Neutrophil (primary cell): ENCODE data around the gene ARMC9.

Experiments
- H3K27ac ChIP-seq: fragments of 200-600 bp; sonication (generic); 2 replicates; pipeline ENCODE4 v1.5.1; 2016; ENCODE audit warnings: mild to moderate bottlenecking, moderate library complexity
- H3K27me3 ChIP-seq: fragments of 200-600 bp; sonication (generic); 2 replicates; pipeline ENCODE4 v1.6.0; 2016; ENCODE audit warnings: mild to moderate bottlenecking
- H3K36me3 ChIP-seq: fragments of 200-600 bp; sonication (generic); 2 replicates; pipeline ENCODE4 v1.5.1; 2017
- H3K4me1 ChIP-seq, 2 experiments: fragments of 200-600 bp in 1 of 2; sonication (generic) in 1 of 2; 1 replicate in 1 of 2; 2 replicates in 1 of 2; pipeline versions ENCODE4 v1.5.1 to v1.6.1; 2013 to 2016; ENCODE audit warnings: low read depth in 1 of 2, low read length in 1 of 2, mild to moderate bottlenecking in 1 of 2, moderate library complexity in 1 of 2; ENCODE audit not compliant: control insufficient read depth in 1 of 2, insufficient read depth in 1 of 2
- H3K4me3 ChIP-seq, 2 experiments: fragments of 200-600 bp in 1 of 2; sonication (generic) in 1 of 2; 1 replicate in 1 of 2; 2 replicates in 1 of 2; pipeline ENCODE4 v1.5.1; 2013 to 2016; ENCODE audit warnings: low read depth in 1 of 2, low read length in 1 of 2, mild to moderate bottlenecking in 1 of 2, moderate library complexity in 1 of 2
- H3K9me3 ChIP-seq: fragments of 200-600 bp; sonication (generic); 2 replicates; pipeline ENCODE4 v1.5.1; 2016
- CTCF ChIP-seq: fragments of 200-600 bp; sonication (generic); IDR thresholded peaks from 2 replicates; pipeline ENCODE4 v1.5.1; 2016; ENCODE audit warnings: antibody characterized with exemption

ARMC9 gene

GRCh38 chr2:231228223-231228622 lies 29.8 kb downstream of the ARMC9 start:
- H3K4me3 ChIP-seq: no peak overlapping the region
- no peak for TF ChIP-seq CTCF
- H3K36me3 ChIP-seq: no peaks in the 10 kb centered on the region
- H3K27me3 ChIP-seq: no peaks in the 10 kb centered on the region
- H3K27ac ChIP-seq: no peak overlapping the region
- H3K4me1 ChIP-seq: no peaks in the 10 kb centered on the region
- H3K9me3 ChIP-seq: no peaks in the 10 kb centered on the region

GRCh38 chr2:231228974-231229529 lies 30.6 kb downstream of the ARMC9 start:
- Histone ChIP-seq H3K27me3 (no peaks in the 10 kb centered on the region), H3K9me3 (no peaks in the 10 kb centered on the region), H3K4me3 (no peak overlapping the region), H3K36me3 (no peaks in the 10 kb centered on the region), H3K27ac (no peak overlapping the region), H3K4me1 (no peaks in the 10 kb centered on the region)
- TF ChIP-seq CTCF: no peak

- Histone ChIP-seq H3K27me3 (no peaks in the 10 kb centered on the region), H3K4me1 (no peaks in the 10 kb centered on the region), H3K27ac (no peak overlapping the region), H3K9me3 (no peaks in the 10 kb centered on the region), H3K4me3 (no peak overlapping the region), H3K36me3 (no peaks in the 10 kb centered on the region)
- TF ChIP-seq CTCF: no peak
Observed at GRCh38 chr2:231235217-231235616, 36.8 kb downstream of the ARMC9 start.

DNA sequence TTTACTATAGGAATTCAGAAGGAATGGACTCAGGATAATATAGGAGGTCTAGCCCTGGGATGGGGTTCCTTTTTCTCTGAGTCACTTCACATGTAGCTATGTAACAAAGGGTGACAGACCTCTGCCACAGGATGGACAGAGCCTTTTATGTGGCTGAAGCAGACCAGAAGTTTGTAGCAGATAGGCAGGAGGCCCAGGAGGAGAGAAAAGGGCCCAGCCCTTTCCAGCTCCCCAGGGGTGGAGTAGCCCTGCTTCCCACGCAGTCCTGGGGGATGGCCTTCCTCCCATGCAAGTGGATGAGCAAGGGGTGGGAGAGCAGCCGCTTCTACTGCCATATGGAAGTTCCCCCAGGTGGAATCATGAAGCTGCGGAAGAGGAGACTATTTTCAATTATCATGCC lies 40.3 kb downstream of the ARMC9 start:
- Histone ChIP-seq H3K4me3 (no peak overlapping the region), H3K9me3 (no peaks in the 10 kb centered on the region), H3K27me3 (no peaks in the 10 kb centered on the region), H3K4me1 (peaks cover 4 to 9% of the 10 kb centered on the region in 2 experiments), H3K27ac (no peak overlapping the region), H3K36me3 (no peaks in the 10 kb centered on the region)
- no peak for TF ChIP-seq CTCF

GRCh38 chr2:231239751-231240150 lies 41.3 kb downstream of the ARMC9 start:
- H3K27me3 ChIP-seq: no peaks in the 10 kb centered on the region
- H3K4me1 ChIP-seq: peaks cover 4 to 9% of the 10 kb centered on the region in 2 experiments
- TF ChIP-seq CTCF: no peak
- H3K4me3 ChIP-seq: no peak overlapping the region
- no peaks in the 10 kb centered on the region for H3K9me3 ChIP-seq
- no peak overlapping the region for H3K27ac ChIP-seq
- no peaks in the 10 kb centered on the region for H3K36me3 ChIP-seq
